Activated T-helper 17 cell treated with anti-CD3 and anti-CD28 coated beads, Interleukin-2, amount 50 U/mL, for 72 hours (primary cell): Measurements from ENCODE around the gene ANTXR1. TPM values are rescaled to one million over a fixed set of nuclear protein-coding genes. Genes with fewer than 3 reads are reported as not detected.

Experiments
- ATAC-seq: fragments of 150-1000 bp; cut with Tn5 transposase; replicated peaks from 2 replicates; pipeline ENCODE4 v1.10.0; 2021; ENCODE audit warnings: mild to moderate bottlenecking, moderate library complexity
- H3K27ac Mint-ChIP-seq: one replicate; pipeline ENCODE4 v1.8.0; 2022; ENCODE audit warnings: mixed read lengths
- H3K27me3 Mint-ChIP-seq: one replicate; pipeline ENCODE4 v1.8.0; 2022; ENCODE audit warnings: mixed read lengths
- H3K36me3 Mint-ChIP-seq: one replicate; pipeline ENCODE4 v1.8.0; 2022; ENCODE audit warnings: low read depth, mild to moderate bottlenecking, mixed read lengths
- H3K4me1 Mint-ChIP-seq: one replicate; pipeline ENCODE4 v1.8.0; 2022; ENCODE audit warnings: mixed read lengths
- H3K4me3 Mint-ChIP-seq: one replicate; pipeline ENCODE4 v1.8.0; 2022; ENCODE audit warnings: mild to moderate bottlenecking, mixed read lengths
- H3K9me3 Mint-ChIP-seq: one replicate; pipeline ENCODE4 v1.8.0; 2022; ENCODE audit warnings: mixed read lengths
- total RNA-seq, 2 donors: library from RNA; stranded (reverse); gene quantifications; one replicate each; pipeline ENCODE4 v1.2.3, GENCODE V29; 2022

The ANTXR1 gene
- total RNA-seq, 2 donors from 2014 or later: 0.11 TPM; not detected in 1

GRCh38 chr2:69125816-69126215, 112.8 kb downstream of the ANTXR1 start:
- Mint-ChIP-seq H3K27ac (no peak overlapping the region), H3K4me1 (no peaks in the 10 kb centered on the region), H3K9me3 (no peaks in the 10 kb centered on the region), H3K4me3 (no peak overlapping the region), H3K36me3 (no peaks in the 10 kb centered on the region), H3K27me3 (peaks cover 27% of the 10 kb centered on the region)
- ATAC-seq: no peak

DNA sequence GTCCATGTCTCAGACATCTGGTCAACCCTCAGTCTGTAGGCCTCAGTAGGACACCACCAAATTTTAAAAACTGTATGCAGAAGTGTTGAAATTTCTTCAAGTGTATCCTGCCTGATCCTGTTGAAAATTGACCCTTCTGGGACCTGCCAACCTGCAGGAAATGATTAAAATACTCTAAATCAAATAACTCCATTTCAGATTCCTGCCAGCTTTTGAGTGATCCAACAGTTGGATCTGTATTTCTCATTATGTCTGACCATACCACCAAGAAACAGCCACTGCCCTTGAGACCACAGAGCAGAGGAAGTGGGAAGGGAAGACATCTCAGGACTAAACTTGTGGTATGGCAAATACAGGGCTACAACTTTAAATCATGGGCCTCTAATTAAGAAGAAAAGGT, 113.4 kb downstream of the ANTXR1 start:
- Mint-ChIP-seq H3K36me3 (no peaks in the 10 kb centered on the region), H3K4me1 (no peaks in the 10 kb centered on the region), H3K9me3 (no peaks in the 10 kb centered on the region), H3K27ac (no peak overlapping the region), H3K27me3 (peaks cover 27% of the 10 kb centered on the region), H3K4me3 (no peak overlapping the region)
- no peak for ATAC-seq

GRCh38 chr2:69131452-69131851, 118.5 kb downstream of the ANTXR1 start:
- ATAC-seq: no peak
- Mint-ChIP-seq H3K27me3 (peaks cover 33% of the 10 kb centered on the region), H3K9me3 (no peaks in the 10 kb centered on the region), H3K36me3 (no peaks in the 10 kb centered on the region), H3K27ac (no peak overlapping the region), H3K4me3 (no peak overlapping the region), H3K4me1 (no peaks in the 10 kb centered on the region)

DNA sequence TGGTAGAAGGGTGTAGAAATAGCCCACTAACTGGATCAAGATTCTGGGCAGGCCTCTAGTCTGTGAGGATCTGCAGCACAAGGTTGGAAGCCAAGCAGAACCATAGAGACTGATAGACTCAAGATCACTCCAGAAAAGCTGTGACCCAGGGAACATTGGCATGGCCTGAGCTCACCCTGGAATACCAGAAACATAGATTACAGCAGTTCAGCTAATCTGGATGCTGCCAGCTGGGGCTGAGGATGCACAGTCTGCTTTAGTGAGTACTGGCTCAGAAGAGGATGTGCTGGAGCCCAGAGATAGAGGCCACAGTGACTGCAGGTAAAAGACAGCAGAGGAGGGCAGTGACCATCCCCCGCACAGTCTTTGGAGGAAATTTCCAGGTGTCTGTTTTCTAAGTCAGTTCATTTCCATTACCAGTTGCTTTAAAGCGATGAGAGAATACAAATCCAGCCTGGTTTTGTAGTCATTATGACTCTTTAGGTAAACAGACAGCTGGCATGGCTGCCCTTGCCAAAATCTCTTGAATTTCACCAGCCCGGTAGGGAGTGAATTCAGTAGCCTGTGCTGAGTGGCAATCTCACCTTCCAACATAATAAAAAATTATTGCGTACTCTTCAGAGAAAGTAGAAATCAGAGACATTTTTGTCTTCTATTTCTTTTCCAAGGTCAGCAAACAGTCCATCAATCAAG, 119.2 kb downstream of the ANTXR1 start:
- no peak overlapping the region for H3K4me3 Mint-ChIP-seq
- no peaks in the 10 kb centered on the region for H3K9me3 Mint-ChIP-seq

DNA sequence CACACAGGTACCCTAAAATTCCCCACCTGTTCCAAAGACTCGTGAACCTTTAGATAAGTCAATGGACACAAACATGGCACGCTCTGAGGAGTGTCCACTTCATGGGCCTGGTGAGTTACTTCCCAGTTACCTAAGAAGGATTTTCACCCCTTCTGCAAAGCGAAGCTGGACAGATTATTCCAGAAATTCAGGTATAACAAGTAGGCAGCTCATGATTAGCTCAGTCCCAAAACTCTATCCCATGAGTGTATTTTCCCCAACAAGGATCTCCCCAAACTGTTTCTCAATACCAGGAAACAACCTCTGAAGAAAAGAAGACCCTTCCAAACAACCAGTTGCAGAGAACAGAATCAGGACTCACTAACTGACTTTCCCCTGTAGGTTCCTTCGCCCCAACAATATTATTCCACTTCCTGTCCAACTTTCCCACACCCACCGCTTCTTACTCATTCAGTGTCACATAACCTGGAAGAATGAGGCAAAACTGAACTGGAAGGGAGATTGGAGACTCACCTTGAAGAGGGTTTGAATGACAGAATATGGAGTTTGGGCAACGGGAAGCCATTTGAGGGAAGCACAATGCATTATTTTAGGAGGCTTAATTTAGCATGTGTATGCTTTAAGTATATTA, 120.1 kb downstream of the ANTXR1 start:
- no peak overlapping the region for H3K4me3 Mint-ChIP-seq
- no peaks in the 10 kb centered on the region for H3K9me3 Mint-ChIP-seq
- no peaks in the 10 kb centered on the region for H3K36me3 Mint-ChIP-seq
- no peaks in the 10 kb centered on the region for H3K4me1 Mint-ChIP-seq
- H3K27ac Mint-ChIP-seq: no peak overlapping the region
- peaks cover 27% of the 10 kb centered on the region for H3K27me3 Mint-ChIP-seq
- no peak for ATAC-seq

More for the DNA sequence above, 119.2 kb downstream of the ANTXR1 start:
- no peak for ATAC-seq
- no peaks in the 10 kb centered on the region for H3K36me3 Mint-ChIP-seq
- H3K4me1 Mint-ChIP-seq: no peaks in the 10 kb centered on the region
- peaks cover 33% of the 10 kb centered on the region for H3K27me3 Mint-ChIP-seq
- H3K27ac Mint-ChIP-seq: no peak overlapping the region

GRCh38 chr2:69133898-69134297, 120.9 kb downstream of the ANTXR1 start:
- peaks cover 27% of the 10 kb centered on the region for H3K27me3 Mint-ChIP-seq
- H3K4me3 Mint-ChIP-seq: no peak overlapping the region
- H3K36me3 Mint-ChIP-seq: no peaks in the 10 kb centered on the region
- H3K4me1 Mint-ChIP-seq: no peaks in the 10 kb centered on the region
- H3K9me3 Mint-ChIP-seq: no peaks in the 10 kb centered on the region
- no peak overlapping the region for H3K27ac Mint-ChIP-seq
- no peak for ATAC-seq

DNA sequence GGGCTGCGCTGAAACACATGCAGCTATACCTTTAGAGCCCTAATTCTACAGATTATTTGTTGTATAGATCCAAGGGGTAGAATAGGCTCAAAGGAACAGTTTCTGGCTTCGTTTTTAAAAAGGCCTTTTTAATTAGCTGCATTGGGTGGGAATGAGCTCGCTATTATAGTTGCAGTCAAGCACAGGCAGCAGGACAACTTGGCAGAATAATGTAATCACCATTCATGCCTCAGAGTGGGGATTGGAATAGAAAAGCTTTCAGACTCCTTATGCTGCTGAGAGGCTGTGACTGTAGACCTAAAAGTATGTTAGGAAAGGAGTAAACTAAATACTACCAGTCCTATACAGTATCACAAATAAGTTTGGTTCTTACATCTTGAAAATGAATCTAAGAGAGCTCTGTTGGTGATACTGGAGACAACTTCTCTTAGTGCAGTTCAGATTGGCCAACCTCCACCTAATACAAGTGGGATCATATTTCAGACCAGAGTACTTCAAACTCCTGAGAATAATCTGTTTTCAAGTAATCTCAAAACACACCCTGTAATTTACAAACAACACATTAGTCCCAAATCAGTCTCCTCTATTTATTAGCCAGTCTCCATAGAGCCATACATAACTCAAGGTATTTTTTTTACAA, 121.4 kb downstream of the ANTXR1 start:
- ATAC-seq: no peak
- Mint-ChIP-seq H3K27me3 (peaks cover 27% of the 10 kb centered on the region), H3K27ac (no peak overlapping the region), H3K4me1 (no peaks in the 10 kb centered on the region), H3K9me3 (no peaks in the 10 kb centered on the region), H3K36me3 (no peaks in the 10 kb centered on the region), H3K4me3 (no peak overlapping the region)

GRCh38 chr2:69138247-69138772, 125.3 kb downstream of the ANTXR1 start:
- Mint-ChIP-seq H3K9me3 (no peaks in the 10 kb centered on the region), H3K4me3 (no peak overlapping the region)

GRCh38 chr2:69138793-69139459, 125.9 kb downstream of the ANTXR1 start:
- H3K36me3 Mint-ChIP-seq: no peaks in the 10 kb centered on the region
- no peak for ATAC-seq
- H3K4me3 Mint-ChIP-seq: no peak overlapping the region
- no peaks in the 10 kb centered on the region for H3K9me3 Mint-ChIP-seq
- peaks cover 19% of the 10 kb centered on the region for H3K27me3 Mint-ChIP-seq
- no peak overlapping the region for H3K27ac Mint-ChIP-seq
- H3K4me1 Mint-ChIP-seq: no peaks in the 10 kb centered on the region

More at GRCh38 chr2:69138247-69138772, 125.3 kb downstream of the ANTXR1 start:
- no peak overlapping the region for H3K27ac Mint-ChIP-seq
- no peaks in the 10 kb centered on the region for H3K4me1 Mint-ChIP-seq
- peaks cover 25% of the 10 kb centered on the region for H3K27me3 Mint-ChIP-seq
- no peak for ATAC-seq
- H3K36me3 Mint-ChIP-seq: no peaks in the 10 kb centered on the region

- H3K4me1 Mint-ChIP-seq: no peaks in the 10 kb centered on the region
- no peaks in the 10 kb centered on the region for H3K9me3 Mint-ChIP-seq
- H3K27me3 Mint-ChIP-seq: peaks cover 15% of the 10 kb centered on the region
- no peaks in the 10 kb centered on the region for H3K36me3 Mint-ChIP-seq
- no peak overlapping the region for H3K27ac Mint-ChIP-seq
- no peak for ATAC-seq
- no peak overlapping the region for H3K4me3 Mint-ChIP-seq
These were observed 127.0 kb downstream of the ANTXR1 start for GRCh38 chr2:69139778-69140670.

- H3K27ac Mint-ChIP-seq: no peak overlapping the region
- no peak overlapping the region for H3K4me3 Mint-ChIP-seq
- no peaks in the 10 kb centered on the region for H3K9me3 Mint-ChIP-seq
- no peak for ATAC-seq
- H3K27me3 Mint-ChIP-seq: peaks cover 15% of the 10 kb centered on the region
- H3K4me1 Mint-ChIP-seq: no peaks in the 10 kb centered on the region
- no peaks in the 10 kb centered on the region for H3K36me3 Mint-ChIP-seq
These were observed 128.1 kb downstream of the ANTXR1 start for GRCh38 chr2:69141061-69141460.

GRCh38 chr2:69143748-69144360, 130.9 kb downstream of the ANTXR1 start:
- ATAC-seq: no peak
- Mint-ChIP-seq H3K36me3 (no peaks in the 10 kb centered on the region), H3K27ac (no peak overlapping the region)

DNA sequence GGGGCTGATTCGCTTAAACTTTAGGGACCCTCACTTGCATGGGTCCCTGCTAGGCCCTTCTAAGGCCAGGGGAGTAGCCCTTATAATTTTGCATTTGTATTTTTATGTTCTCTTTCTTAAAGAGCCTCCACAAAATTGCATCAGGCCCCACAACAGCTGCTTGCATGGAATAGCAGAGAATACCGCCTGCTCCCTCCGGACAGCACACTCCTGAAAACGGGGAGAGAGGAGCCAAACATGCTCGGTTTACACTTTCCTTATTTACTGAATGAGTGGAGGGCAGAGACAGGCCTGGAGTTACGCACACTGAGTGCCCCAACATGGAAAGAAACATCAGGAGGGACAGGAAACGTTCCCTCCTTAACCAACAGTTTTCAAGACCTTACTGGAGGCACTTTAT, 132.2 kb downstream of the ANTXR1 start:
- no peaks in the 10 kb centered on the region for H3K9me3 Mint-ChIP-seq
- H3K27me3 Mint-ChIP-seq: peaks cover 16% of the 10 kb centered on the region
- ATAC-seq: no peak
- H3K27ac Mint-ChIP-seq: no peak overlapping the region
- H3K4me1 Mint-ChIP-seq: no peaks in the 10 kb centered on the region
- H3K36me3 Mint-ChIP-seq: no peaks in the 10 kb centered on the region
- no peak overlapping the region for H3K4me3 Mint-ChIP-seq

More at GRCh38 chr2:69143748-69144360, 130.9 kb downstream of the ANTXR1 start:
- H3K4me3 Mint-ChIP-seq: no peak overlapping the region
- peaks cover 9% of the 10 kb centered on the region for H3K27me3 Mint-ChIP-seq
- no peaks in the 10 kb centered on the region for H3K9me3 Mint-ChIP-seq
- H3K4me1 Mint-ChIP-seq: no peaks in the 10 kb centered on the region
